ENCODE measurements around the gene ZNF124.
"Not testable (repeated sequence)": the region's sequence is repeated elsewhere in the genome, so short reads cannot be mapped to it uniquely, and the experiment has no call there.

Gene ZNF124

DNA sequence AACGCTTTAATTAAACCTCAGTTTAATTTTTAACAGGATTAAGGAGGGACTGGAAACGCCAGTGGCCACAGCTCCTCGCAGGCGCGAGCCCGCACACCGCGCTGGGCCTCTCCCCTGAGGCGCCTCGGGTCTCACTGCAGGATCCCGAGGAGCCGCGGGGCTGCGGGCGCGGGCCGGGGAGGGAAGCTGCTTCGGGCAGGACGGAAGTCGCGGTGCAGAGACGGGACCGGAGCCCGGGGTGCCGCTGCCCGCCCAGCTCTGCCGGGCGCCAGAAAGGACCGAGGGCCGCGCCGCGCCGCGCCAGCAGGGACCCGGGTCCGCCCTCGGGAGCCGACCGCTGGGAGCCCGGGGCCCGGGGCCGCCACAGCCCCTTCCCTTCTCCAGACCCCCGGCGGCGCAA, 377 bp downstream of the ZNF124 start:
- not testable (repeated sequence) for DNase-seq

DNA sequence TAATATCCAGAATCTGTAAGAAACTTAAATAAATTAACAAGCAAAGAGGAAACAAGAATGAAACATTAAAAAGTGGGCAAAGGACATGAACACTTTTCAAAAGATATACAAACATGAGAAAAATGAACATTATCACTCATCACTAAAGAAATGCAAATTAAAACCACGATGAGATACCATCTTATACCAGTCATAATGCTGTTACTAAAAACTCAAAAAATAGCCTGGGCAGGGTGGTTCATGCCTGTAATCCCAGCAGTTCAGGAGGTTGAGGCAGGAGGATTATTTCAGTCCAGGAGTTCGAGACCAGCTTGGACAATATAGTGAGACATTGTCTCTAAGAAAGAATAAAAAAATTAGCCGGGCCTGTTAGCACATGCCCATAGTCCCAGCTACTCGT, 6.1 kb downstream of the ZNF124 start:
- no peak for DNase-seq

DNA sequence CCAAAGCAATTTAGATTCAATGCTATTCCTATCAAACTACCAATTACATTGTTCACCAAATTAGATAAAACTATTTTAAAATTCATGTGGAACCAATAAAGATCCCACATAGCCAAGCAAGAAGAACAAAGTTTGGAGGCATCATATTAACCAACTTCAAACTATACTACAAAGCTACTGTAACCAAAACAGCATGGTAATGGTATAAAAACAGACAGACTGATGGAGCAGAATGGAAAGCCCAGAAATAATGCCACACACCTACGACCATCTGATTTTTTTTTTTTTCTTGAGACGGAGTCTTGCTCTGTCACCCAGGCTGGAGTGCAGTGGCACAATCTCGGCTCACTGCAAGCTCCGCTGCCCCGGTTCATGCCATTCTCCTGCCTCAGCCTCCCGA, 7.1 kb downstream of the ZNF124 start:
- no peak for DNase-seq

DNA sequence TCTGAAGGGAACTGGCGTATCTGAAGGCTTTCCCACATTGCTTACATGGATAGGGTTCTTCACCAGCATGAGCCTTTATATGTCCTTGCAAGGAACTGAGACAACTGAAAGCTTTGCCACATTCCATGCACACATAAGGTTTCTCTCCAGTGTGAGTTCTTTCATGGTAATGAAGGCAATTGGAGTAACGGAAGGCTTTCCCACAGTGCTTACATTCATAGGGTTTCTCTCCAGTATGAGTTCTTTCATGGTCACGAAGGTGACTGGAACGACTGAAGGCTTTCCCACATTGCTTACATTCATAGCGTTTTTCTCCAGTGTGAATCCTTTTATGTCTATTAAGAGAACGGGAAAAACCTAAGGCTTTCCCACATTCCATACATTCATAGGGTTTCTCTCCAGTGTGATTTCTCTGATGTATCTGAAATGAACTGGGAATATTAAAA, 15.0 kb downstream of the ZNF124 start:
- DNase-seq, result no peak

DNA sequence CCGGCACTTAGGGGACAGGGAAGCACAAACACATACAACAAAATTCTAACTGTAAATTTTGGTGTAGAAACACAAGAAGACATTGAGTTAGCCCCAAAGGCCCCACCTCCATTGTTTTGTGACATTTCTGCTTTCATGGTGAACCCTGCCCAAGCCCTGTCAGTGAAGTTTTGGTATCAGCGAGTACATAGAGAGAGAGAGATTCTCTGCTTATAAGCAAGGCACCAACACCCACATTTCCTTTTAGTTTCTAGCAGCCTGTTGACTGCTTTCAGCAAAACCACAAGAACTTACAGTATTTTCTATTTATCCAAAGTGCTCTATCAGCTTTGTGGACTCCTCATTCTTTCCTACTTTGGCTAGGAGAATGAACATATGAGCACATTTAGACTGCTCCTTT, 24.0 kb downstream of the ZNF124 start:
- no peak for DNase-seq

DNA sequence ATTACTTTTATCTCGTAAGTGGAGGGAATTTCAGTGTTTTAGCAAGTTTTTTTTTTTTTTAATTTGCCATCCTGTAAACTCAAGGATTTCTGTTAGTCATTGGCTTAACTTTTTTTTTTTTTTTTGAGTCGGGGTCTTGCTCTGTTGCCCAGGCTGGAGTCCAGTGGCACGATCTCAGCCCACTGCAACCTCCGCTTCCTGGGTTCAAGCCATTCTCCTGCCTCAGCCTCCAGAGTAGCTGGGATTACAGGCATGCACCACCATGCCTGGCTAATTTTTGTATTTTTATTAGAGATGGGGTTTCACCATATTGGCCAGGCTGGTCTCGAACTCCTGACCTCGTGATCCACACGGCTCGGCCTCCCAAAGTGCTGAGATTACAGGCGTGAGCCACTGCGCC, 24.7 kb downstream of the ZNF124 start:
- not testable (repeated sequence) for DNase-seq

DNA sequence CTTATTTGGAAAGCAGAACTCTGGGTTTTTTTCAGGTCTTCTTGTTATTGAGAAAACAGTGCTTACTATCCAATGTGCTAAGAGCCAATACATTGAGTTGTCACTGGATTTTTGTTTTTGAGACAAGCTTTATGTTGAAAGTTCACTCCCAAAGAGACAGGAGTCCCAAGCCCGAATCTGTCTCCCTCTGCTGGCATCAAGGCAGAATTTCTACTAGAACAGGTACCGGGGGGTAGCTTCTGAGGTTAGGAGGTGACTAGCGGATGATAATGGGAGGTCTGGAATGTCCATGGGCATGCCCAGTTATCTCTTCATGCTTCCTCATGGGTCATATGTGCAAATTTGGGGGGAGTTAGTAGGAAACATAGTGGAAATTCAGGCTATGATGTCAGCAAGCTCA, 25.1 kb downstream of the ZNF124 start:
- DNase-seq, result no peak

DNA sequence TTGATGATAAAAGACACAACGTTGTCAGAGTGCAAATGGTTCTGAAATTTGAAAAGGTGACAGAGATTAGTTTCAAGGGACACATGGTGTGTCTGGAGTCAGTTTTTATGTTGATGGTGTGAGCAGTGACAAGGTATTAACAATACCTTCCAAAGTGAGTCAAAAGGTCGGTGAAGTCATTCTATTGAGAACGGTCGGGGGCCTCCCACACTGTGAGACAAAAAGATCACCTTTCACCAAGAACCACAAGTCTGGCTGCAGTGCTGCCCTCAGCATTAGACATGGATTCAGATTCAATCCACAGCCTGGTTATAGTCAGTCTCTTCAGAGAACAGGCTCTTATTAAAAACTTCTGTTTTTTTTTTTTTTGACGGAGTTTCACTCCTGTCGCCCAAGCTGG, 26.5 kb downstream of the ZNF124 start:
- DNase-seq, result no peak

DNA sequence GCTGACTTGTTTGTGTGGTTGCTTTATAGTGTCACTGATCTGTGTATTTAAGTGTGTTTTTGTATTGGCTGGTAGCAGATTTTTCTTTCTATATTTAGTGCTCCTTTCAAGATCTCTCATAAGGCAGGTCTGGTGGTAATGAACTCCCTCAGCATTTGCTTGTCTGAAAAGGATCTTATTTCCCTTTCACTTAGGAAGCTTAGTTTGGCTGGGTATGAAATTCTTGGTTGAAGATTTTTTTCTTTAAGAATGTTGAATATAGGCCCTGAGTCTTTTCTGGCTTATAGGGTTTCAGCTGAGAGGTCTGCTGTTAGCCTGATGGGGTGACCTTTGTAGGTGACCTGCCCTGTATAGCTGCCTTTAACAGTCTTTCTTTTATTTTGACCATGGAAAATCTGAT, 32.3 kb downstream of the ZNF124 start:
- not testable (repeated sequence) for DNase-seq

DNA sequence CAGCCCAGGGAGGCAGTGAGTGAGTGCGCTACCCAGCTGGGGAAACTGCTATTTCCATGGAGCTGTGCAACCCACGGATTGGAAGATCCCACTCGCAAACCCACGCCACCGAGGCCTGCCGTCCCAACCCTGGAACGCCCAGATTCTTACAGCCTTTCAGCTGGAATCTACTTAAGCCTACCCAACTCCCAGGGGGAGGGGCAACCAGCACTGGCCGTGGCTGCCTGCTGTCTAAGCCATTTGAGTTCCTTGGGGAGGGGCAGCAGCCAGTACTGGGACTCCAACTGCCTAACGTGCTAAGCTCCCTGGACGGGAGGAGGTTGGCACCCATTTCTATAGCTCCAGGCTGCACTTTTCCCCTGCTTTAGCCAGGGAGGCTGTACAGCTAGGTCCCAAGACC, 40.6 kb downstream of the ZNF124 start:
- no peak for DNase-seq

DNA sequence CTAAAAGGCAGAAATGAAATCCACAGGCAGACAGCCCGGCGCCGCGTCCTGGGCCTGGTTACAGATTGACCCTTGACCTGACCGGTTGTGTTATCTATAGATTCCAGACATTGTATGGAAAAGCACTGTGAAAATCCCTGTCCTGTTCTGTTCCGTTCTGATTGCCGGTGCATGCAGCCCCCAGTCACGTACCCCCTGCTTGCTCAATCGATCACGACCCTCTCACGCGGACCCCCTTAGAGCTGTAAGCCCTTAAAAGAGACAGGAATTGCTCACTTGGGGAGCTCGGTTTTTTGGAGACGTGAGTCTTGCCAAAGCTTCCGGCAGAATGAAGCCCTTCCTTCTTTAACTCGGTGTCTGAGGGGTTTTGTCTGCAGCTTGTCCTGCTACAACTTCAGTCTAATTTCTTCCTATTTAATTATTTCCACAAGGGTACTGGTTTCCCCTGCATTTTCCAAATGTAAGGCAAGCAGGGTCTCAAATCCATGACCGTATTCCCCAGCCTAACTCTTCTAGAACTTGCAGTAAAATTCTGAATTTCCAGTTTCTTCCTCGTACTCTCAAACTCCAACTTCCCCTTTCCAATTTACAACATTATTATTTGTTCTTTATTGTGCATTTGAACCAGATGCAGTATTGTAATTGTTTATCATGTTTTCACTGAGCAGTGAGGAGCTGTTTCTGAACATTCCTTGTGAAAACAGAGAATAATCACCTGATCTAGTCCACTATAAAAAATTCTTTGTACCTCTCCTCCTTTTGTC, 44.1 kb downstream of the ZNF124 start:
- not testable (repeated sequence) for DNase-seq

DNA sequence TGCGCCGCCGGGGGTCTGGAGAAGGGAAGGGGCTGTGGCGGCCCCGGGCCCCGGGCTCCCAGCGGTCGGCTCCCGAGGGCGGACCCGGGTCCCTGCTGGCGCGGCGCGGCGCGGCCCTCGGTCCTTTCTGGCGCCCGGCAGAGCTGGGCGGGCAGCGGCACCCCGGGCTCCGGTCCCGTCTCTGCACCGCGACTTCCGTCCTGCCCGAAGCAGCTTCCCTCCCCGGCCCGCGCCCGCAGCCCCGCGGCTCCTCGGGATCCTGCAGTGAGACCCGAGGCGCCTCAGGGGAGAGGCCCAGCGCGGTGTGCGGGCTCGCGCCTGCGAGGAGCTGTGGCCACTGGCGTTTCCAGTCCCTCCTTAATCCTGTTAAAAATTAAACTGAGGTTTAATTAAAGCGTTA, 45.2 kb downstream of the ZNF124 start:
- not testable (repeated sequence) for DNase-seq

DNA sequence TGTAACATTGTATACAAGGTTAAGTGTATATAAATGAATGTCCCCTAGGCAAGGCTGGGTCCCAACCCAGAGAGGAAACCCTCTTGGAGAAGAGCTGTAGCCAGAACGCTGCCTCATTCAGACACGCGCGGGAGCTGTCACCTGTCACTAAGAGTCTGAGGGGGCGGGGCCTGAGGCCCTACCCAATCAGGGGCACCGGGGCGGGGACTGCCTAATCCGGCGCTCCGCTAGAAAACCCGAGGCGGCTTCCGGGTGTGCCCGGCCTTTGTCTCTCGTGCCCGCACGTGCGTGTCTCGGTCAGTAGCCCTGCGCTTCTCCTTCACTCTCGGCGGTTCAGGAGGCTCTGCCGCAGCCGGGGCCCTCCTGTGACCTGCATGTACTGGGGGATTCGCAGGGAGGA, 45.7 kb downstream of the ZNF124 start:
- DNase-seq, result not testable (repeated sequence)

DNA sequence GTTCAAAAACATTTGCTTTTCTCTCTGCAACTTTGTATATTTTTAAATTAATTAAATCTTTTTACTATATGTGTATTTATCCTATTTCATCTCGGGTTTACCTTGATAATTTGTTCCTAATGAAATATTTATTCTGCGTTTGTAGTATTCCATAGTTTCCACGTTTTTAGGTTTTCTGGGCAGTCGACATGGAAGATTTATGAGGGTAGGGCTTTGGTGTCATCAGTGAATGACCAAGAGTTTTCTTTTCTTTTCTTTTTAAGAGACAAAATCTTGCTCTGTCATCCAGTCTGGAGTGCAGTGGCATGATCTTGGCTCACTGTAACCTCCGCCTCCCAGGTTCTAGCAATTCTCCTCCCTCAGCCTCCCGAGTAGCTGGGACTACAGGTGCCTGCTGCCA, 50.4 kb downstream of the ZNF124 start:
- DNase-seq, result no peak

DNA sequence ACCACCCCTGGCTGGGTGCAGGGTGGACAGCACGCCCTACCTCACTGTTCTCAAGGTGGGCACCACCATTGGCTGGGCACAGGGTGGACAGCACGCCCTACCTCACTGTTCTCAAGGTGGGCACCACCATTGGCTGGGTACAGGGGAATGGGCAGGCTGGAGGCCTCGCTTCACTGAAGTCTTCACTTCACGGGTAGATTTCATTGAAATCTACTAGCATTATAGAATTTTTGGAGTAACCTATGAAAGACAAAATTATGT, 51.5 kb downstream of the ZNF124 start:
- DNase-seq, result not testable (repeated sequence)

DNA sequence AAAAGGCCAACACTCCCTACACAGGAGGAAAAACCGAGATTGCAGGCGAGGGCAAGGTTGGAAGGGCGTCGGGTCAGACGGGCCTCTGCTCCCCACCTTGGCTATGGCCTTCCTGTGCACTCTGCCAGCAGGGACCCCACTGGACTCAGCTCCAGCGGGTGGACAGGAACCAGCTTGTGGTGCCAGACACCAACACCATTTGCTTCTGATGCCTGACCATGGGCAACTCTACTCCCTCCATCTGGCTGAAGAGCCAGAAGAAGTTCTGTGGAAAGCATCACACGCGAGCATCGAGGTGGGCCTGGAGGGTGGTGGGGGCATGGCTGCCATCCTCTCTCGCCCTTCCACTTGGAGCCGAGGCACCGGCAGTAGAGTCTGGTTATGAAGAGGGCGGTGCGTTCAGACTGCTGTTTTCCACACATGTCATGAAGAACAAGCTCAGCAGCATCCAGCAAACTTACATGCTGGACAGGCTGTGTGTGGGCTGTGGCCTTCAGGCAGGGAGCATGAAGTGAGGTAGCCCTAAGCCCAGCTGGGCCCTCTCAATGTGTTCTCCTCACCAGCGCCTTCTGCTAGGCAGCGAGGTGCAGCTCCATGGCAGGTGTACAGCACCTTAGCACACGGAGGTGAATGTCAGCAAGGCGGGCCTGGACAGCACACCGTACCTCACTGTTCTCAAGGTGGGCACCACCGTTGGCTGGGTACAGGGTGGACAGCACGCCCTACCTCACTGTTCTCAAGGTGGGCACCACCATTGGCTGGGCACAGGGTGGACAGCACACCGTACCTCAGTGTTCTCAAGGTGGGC, 52.0 kb downstream of the ZNF124 start:
- DNase-seq, result no peak

DNA sequence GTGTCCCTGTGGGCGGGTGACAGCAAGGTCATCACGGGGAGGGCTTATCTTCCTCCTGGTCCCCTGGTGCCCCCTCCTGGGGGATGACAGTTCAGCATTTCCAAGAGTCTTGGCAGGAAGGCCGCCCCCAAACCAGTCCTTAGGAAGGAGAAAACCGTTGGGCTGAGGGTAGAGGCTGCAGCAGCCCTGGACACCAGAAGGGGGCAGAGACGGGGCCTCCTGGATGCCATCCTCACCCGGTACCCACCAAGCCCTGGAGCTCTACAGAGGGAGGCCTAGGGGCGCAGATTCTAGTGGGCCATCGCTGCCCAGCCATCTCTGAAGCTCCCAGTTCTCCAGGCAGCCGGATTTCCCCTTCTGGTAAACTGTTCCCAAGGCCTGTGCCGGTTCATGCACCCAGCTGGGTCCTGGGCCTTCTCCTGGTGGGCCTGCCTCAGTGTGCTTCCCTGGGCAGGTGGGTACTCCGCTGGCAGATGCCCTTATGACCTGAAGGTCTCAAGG, 52.8 kb downstream of the ZNF124 start:
- DNase-seq, result no peak

DNA sequence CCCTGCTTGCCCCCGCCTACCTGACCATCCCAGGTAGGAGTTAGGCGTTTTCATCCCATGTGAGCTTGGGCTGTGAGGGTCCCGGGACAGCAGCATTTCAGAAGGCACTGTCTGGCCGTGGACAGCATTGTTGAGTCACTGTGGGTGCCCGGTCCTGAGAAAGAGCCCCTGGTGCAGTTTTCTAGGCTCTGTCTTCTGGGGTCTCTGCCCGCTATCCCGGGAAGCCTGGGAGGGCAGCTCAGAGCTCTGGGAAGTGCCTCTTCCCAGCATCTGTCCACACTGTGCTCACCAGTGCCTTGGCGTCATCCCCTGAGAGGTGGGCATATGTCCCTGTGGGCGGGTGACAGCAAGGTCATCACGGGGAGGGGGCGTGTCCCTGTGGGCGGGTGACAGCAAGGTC, 56.3 kb downstream of the ZNF124 start:
- no peak for DNase-seq

DNA sequence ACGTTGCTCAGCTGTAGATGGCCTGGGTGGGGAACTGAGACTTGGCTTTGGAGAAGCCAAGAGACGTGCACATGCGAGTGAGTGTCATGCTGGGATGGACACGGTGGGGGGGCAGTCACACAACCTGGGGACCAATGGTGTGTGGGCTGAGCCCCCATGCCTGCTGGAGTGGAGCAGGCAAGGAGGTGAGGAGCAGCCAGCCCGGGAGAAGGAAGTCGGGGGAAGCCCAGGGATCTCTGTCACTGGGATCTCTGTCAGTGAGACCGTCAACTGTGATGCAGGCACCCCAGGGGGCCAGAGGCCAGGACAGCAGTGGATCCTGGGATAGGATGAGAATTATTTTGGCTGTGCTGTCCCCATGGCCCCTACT, 56.7 kb downstream of the ZNF124 start:
- no peak for DNase-seq

DNA sequence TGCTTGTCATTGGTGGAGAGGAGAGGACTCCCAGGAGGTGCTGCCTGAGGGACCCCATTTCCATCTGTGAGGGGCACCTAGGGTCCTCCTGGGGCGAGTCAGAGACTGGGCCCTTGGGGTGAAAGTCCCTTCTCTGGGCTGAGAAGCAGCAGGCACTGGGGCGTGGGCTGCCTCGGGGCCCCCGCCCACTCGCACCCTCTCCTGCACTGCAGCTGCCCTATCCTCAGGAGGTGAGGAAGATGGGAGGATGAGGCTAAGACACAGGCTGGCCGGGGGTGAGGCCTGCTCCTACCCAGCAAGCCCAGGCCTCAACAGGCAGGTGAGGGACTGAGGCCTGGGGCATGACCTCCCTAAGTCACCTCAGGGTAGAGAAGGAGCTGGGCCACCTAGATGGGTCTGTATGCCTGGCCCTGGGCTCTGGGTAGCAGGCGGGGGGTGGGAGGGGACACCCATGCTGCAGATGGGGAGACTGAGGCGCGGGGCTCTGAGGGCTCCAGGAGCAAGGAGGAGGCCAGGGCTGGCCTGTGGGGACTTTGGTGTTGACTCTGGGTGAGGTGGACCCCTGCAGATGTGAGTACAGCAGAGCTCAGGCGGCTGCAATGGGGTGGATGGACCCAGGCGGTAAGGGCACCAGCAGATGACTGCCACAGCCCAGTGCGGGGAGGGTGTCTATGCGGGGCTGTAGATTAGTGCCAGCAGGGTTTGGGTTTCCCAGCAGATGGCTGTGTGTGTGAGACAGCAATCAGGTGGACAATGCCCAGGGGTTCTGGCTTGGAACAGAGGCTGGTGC, 57.3 kb downstream of the ZNF124 start:
- no peak for DNase-seq

DNA sequence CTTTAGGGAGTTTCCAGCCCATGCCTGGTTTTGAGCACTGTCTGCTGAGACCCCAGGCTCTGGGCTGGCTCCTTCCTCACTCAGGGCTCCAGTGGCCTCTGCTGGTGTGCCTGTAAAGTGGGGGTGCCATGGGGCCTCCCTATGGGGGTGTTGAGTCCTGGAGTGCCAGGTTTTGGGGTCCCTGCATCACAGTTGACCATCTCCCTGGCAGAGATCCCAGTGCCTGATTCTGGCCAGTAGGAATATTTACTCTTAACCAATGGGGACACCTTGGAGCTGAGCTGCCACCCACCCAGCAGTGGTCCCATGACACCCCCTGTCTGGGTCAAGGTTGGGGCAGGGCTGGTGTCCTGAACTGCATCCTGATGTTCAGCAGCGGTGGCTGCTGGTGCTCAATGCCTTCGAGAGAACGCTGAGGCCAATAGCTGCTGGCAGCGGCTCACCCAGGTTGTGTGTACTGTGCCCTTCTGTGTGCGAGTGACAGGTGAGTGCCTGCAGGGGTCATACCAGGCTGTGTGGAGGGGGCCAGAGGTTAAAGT, 58.0 kb downstream of the ZNF124 start:
- no peak for DNase-seq

DNA sequence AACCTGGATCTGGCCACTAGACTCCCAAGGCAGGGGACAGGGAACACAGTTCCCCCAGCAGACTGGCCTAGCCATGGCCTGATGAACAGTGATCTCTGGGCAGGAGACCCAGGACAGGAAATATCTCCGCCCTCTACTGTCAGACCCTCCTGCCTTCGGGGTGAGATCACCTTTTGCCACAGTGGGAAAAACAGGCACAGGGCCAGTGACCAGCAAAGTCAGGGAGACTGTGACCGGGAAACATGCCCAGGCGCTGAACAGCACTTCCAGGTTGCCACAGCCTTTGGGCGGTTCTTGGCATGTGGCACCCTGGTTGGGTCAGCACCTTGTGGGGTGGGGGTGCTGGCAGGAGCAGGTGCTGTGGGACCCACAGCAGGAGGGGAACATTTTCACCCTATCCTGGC, 58.7 kb downstream of the ZNF124 start:
- no peak for DNase-seq

DNA sequence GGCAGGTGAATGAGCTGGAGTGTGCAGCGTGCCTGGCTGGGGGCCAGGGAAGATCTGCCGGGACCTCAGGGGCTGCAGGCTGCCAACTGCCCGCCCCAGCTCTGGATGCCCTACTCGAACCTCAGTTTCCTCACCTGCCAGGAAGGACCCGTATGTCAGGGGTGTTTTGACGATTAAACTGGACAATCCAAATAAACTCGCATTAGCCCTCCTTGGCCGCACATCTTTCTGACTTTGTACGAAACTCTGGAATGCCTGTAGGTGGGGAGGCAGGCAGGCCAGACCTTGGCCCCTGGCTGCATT, 59.4 kb downstream of the ZNF124 start:
- no peak for DNase-seq
